ENCODE results near the gene PET100. TPM values are rescaled to one million over a fixed set of nuclear protein-coding genes. Genes with fewer than 3 reads are reported as not detected.

PET100 gene
- total and polyA plus RNA-seq, 10 of the 15 experiments (the other 5 are each of a cell fraction or from before 2014, with no cell fraction given), result 47.0 to 462 (median 126) TPM

GRCh38 chr19:7645163-7645562 lies 15.6 kb downstream of the PET100 start:
- Histone ChIP-seq H3K9ac (ENCODE audit: control insufficient read depth, insufficient read depth, low read length) (no peak overlapping the region), H3K4me3 (no peak overlapping the region), H3K27me3 (replicated peaks in 1 of 2; ENCODE audit: control insufficient read depth in 2 of 2, insufficient read depth in 2 of 2, low read length in 1 of 2) (no peaks in the 10 kb centered on the region), H3K36me3 (ENCODE audit: control insufficient read depth in 2 of 2, insufficient read depth in 2 of 2, low read length in 1 of 2) (peaks cover 0 to 2% of the 10 kb centered on the region in 2 experiments; a peak in 3 of 4 replicates), H2AFZ (ENCODE audit: control insufficient read depth, low read depth, low read length) (no peak overlapping the region), H3K4me1 (ENCODE audit: control insufficient read depth, insufficient read depth, low read length) (peaks cover 3% of the 10 kb centered on the region), H3K9me3 (replicated peaks; ENCODE audit: control insufficient read depth, insufficient read depth, low read length) (no peaks in the 10 kb centered on the region; the same call in 2 of the 3 replicates), H3K79me2 (ENCODE audit: control insufficient read depth, insufficient read depth, low read length) (no peaks in the 10 kb centered on the region), H4K20me1 (ENCODE audit: control insufficient read depth, insufficient read depth) (no peaks in the 10 kb centered on the region), H3K4me2 (ENCODE audit: control insufficient read depth, insufficient read depth) (no peak overlapping the region), H3K27ac (ENCODE audit: control insufficient read depth, insufficient read depth) (no peak overlapping the region)
- ChIA-PET CTCF (no interaction called here), POLR2A (no interaction called here), SMC1A (ENCODE audit: uncharacterized antibody, unreplicated experiment) (no interaction called here), RAD21 (ENCODE audit: unreplicated experiment) (no interaction called here)
- ATAC-seq, result peak; percentile 23; the same call in 1 of the 3 replicates
- TF ChIP-seq TCF7 (IDR thresholded peaks at IDR 0.05; ENCODE audit: borderline replicate concordance) (no peak), EED (IDR thresholded peaks at IDR 0.05; ENCODE audit: low read depth) (no peak)
- WGBS (ENCODE audit: insufficient coverage, insufficient replicate concordance, low lambda C conversion rate, missing lambda C conversion rate), result 90% methylated on average over 14 of the region's 14 CpGs
- BruUV-seq (replicated peaks), result no TSS peak
- in situ Hi-C loops (cut with MboI), result no loop called here
- no peak for DNase-seq (ENCODE audit: low read depth, low spot score)
- FAIRE-seq, result no peak
- intact Hi-C loops (cut with micrococcal nuclease; ENCODE audit: unreplicated experiment), result no loop called here

DNA sequence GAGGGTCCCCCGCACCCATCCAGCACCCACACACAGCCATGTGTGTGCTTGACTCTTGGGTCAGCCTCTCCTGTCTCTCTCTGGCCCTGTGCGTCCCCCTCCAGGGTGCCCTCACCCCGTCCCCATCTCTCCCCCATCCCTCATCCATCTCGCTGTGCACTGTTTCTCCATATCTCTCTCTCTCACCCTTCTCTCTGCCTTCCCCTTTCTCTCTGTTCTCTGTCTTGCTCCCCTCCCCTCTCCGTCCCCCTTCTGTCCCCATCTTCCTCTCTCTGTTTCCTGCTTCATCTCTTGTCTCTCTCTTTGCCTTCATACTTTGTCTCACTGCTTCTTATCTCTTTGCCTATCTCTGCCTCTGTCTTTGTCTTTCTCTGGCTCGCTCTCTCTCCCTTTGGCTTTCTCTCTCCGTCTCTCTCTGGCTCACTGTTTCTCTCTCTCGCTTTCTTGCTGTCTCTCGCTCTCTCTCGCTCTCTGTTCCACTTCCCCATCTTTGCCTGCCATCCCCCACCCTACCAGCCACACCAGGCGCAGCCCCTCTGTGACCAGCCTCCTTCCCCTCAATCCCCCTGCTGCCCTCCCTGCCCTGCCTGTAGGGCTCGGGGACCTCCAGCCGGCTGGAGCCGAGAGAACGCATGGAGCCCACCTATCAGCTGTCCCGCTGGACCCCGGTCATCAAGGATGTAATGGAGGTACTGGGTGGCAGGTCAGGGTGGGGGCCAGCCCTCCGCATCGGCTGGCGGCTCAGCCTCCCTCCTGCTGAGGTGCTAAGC lies 16.2 kb downstream of the PET100 start:
- H3K4me3 ChIP-seq, result no peak overlapping the region
- no peaks in the 10 kb centered on the region for H4K20me1 ChIP-seq (ENCODE audit: control insufficient read depth, insufficient read depth)
- intact Hi-C loops (cut with micrococcal nuclease; ENCODE audit: unreplicated experiment) (no loop called here), in situ Hi-C loops (cut with MboI) (no loop called here)
- H3K27ac ChIP-seq (ENCODE audit: control insufficient read depth, insufficient read depth), result no peak overlapping the region
- no peak overlapping the region for H2AFZ ChIP-seq (ENCODE audit: control insufficient read depth, low read depth, low read length)
- no peaks in the 10 kb centered on the region for H3K27me3 ChIP-seq (replicated peaks in 1 of 2; ENCODE audit: control insufficient read depth in 2 of 2, insufficient read depth in 2 of 2, low read length in 1 of 2)
- no peak for DNase-seq (ENCODE audit: low read depth, low spot score)
- no peaks in the 10 kb centered on the region; the same call in 2 of the 3 replicates for H3K9me3 ChIP-seq (replicated peaks; ENCODE audit: control insufficient read depth, insufficient read depth, low read length)
- FAIRE-seq, result no peak
- 89% methylated on average over 20 of the region's 20 CpGs for WGBS (ENCODE audit: insufficient coverage, insufficient replicate concordance, low lambda C conversion rate, missing lambda C conversion rate)
- H3K79me2 ChIP-seq (ENCODE audit: control insufficient read depth, insufficient read depth, low read length), result no peaks in the 10 kb centered on the region
- H3K36me3 ChIP-seq (ENCODE audit: control insufficient read depth in 2 of 2, insufficient read depth in 2 of 2, low read length in 1 of 2), result no peaks in the 10 kb centered on the region; a peak in 3 of 4 replicates
- ChIA-PET SMC1A (ENCODE audit: uncharacterized antibody, unreplicated experiment) (no interaction called here), POLR2A (no interaction called here), RAD21 (ENCODE audit: unreplicated experiment) (no interaction called here), CTCF (no interaction called here)
- TF ChIP-seq EGR1 (IDR thresholded peaks at IDR 0.05; ENCODE audit: borderline replicate concordance in 1 of 2, low read depth in 2 of 2, low read length in 2 of 2), result no peak
- TF ChIP-seq EED (IDR thresholded peaks at IDR 0.05; ENCODE audit: low read depth), result no peak
- TF ChIP-seq POLR2A (IDR thresholded peaks at IDR 0.05; ENCODE audit: low read depth, low read length), result peak; percentile 37
- no peak for TF ChIP-seq CUX1 (IDR thresholded peaks at IDR 0.05; ENCODE audit: insufficient replicate concordance, low read depth, low read length)
- TF ChIP-seq TCF12 (IDR thresholded peaks at IDR 0.05; ENCODE audit: low read depth, low read length), result no peak
- TF ChIP-seq HDAC2 (IDR thresholded peaks at IDR 0.05), result no peak
- peaks cover 3% of the 10 kb centered on the region for H3K4me1 ChIP-seq (ENCODE audit: control insufficient read depth, insufficient read depth, low read length)
- ATAC-seq, result no peak
- H3K9ac ChIP-seq (ENCODE audit: control insufficient read depth, insufficient read depth, low read length), result no peak overlapping the region
- H3K4me2 ChIP-seq (ENCODE audit: control insufficient read depth, insufficient read depth), result no peak overlapping the region
- BruUV-seq (replicated peaks), result no TSS peak

Data from GM12878 (cell line).